ENCODE measurements around the gene FANCL.

DNA sequence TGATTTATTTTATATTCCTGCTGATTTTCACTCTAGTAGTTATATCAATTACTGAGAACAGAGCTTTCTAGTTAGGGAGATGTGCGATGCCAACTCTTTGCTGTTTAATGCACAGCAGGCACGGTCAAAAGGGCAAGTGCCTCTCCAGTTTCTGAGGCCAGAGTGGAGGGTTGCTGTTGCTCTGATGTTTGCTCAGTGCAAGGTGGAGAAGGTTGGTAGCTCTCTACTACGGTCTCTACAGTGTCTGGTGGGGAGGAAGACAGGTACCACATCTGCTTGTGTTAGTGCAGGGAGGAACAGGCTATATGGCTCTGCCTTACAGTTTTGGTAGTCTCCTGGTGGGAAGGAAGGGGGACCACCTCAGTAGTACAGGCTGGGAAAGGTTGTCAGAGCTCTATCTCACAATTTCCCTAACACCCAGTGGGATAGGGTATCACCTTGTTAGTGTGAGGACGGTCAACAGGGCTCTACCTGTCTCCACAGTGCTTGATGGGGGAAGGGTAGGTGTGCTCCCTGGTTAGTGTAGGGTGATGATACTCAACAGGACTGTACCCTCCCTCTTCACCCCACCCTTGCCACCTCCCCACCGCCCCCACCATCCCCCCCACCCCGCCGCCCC is 85.9 kb downstream of the FANCL start:
- TF ChIP-seq POLR2A (IDR thresholded peaks at IDR 0.05) (no peak), CTCF (IDR thresholded peaks at IDR 0.05) (no peak), POLR2AphosphoS5 (IDR thresholded peaks at IDR 0.05) (no peak), EP300 (IDR thresholded peaks at IDR 0.05) (no peak)
